ENCODE results near the gene CX3CL1.

GRCh38 chr16:57403965-57404817 is 31.9 kb downstream of the CX3CL1 start, which contains the start of gene CCL17:
- TF ChIP-seq RAD21 (IDR thresholded peaks at IDR 0.05; ENCODE audit: insufficient read depth, low read depth, low read length) (no peak), CTCF (IDR thresholded peaks at IDR 0.05 in 2 of 3, conservative IDR thresholded peaks at IDR 0.05 in 1 of 3; ENCODE audit: control insufficient read depth in 2 of 3, extremely low read depth in 1 of 3, insufficient read depth in 1 of 3, low read depth in 3 of 3, low read length in 3 of 3) (0 out of 6 replicates have a peak, but pooled peaks of 1 of the 3 experiments have one; percentile 3), TCF3 (IDR thresholded peaks at IDR 0.05; ENCODE audit: borderline replicate concordance, insufficient read depth, low read depth, low read length) (no peak), HCFC1 (IDR thresholded peaks at IDR 0.05; ENCODE audit: low read length) (no peak), CREM (IDR thresholded peaks at IDR 0.05; ENCODE audit: low read depth) (no peak), ZNF687 (IDR thresholded peaks at IDR 0.05) (no peak), MEF2A (IDR thresholded peaks at IDR 0.05; ENCODE audit: insufficient read depth, low read depth, low read length) (no peak), GABPA (IDR thresholded peaks at IDR 0.05; ENCODE audit: low read depth) (no peak), EGR1 (IDR thresholded peaks at IDR 0.05; ENCODE audit: borderline replicate concordance in 1 of 2, low read depth in 2 of 2, low read length in 2 of 2) (no peak), ZNF24 (IDR thresholded peaks at IDR 0.05) (no peak), ETV6 (conservative IDR thresholded peaks at IDR 0.05 in 1 of 2, IDR thresholded peaks at IDR 0.05 in 1 of 2; ENCODE audit: borderline replicate concordance in 1 of 2, low read depth in 1 of 2) (no peak), ZBTB40 (IDR thresholded peaks at IDR 0.05; ENCODE audit: borderline replicate concordance) (no peak)
